Measurements from ENCODE around the gene CEP89.

GRCh38 chr19:33000510-33000909 is 28.8 kb upstream of the CEP89 start:
- no peak for TF ChIP-seq CTCF (IDR thresholded peaks at IDR 0.05)
- no peak for TF ChIP-seq POLR2AphosphoS5 (IDR thresholded peaks at IDR 0.05; ENCODE audit: low read depth, low read length)
- TF ChIP-seq REST (IDR thresholded peaks at IDR 0.05; ENCODE audit: insufficient read depth in 1 of 2, low read depth in 2 of 2, low read length in 1 of 2), result no peak
